ENCODE data around the gene CPB1. TPM values are rescaled to one million over a fixed set of nuclear protein-coding genes. Genes with fewer than 3 reads are reported as not detected.

Gene CPB1
- total and polyA plus RNA-seq, 10 of the 15 experiments (the other 5 are each of a cell fraction or from before 2014, with no cell fraction given) = 4.8 TPM; not detected in 9

DNA sequence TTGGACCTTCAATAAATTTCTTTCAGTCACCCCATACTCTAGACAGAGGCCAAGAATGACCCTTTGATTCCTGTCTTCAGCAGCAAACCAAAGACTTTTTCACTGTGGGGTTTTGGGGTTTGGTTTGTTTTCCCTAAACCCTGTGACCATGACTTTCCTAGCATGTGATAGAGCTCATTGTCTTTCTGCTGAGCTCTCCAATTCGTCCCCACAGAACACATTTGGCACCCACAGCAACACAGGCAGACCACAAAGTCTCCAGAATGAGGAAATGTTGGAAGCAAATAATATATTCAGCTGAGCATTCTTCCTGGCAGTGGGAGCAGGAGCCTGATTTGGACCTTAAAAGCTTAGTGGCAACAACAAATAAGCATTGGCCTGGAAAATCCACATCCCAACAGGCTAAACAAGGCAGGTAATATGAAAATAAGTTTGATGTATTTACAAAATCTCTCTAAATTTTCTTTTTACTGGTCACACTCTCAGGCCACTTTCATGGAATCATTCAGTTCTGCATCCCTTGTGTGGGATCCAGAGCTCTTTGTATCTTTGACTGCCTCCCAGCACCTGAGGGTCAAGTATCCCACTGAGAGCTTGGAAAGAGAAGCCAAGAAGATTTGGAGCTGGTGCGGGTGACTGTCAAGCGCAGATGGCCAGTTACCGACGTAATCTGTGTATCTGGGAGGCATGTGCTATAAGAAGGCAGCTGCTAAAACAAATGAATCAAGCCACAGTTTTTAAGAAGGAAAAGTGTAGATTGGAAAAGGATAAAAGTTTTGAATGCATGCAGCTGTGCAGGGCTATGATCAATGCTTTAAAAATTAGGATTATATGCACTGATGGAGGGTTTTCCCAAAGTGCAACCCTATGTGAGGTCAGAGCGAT is 36.5 kb upstream of the CPB1 start:
- no peaks in the 10 kb centered on the region for H3K9me3 ChIP-seq (replicated peaks; ENCODE audit: control insufficient read depth, insufficient read depth, low read length)
- H3K4me1 ChIP-seq (ENCODE audit: control insufficient read depth, insufficient read depth, low read length) = no peaks in the 10 kb centered on the region
- FAIRE-seq = no peak
- ChIA-PET RAD21 (ENCODE audit: unreplicated experiment) (no interaction called here), SMC1A (ENCODE audit: uncharacterized antibody, unreplicated experiment) (no interaction called here), CTCF (no interaction called here), POLR2A (no interaction called here)
- no peak overlapping the region for H3K27ac ChIP-seq (ENCODE audit: control insufficient read depth, insufficient read depth)
- H4K20me1 ChIP-seq (ENCODE audit: control insufficient read depth, insufficient read depth) = no peaks in the 10 kb centered on the region
- DNase-seq (ENCODE audit: low read depth, low spot score) = no peak
- no peak overlapping the region for H2AFZ ChIP-seq (ENCODE audit: control insufficient read depth, low read depth, low read length)
- no peaks in the 10 kb centered on the region for H3K36me3 ChIP-seq (ENCODE audit: control insufficient read depth in 2 of 2, insufficient read depth in 2 of 2, low read length in 1 of 2)
- no peaks in the 10 kb centered on the region for H3K27me3 ChIP-seq (replicated peaks in 1 of 2; ENCODE audit: control insufficient read depth in 2 of 2, insufficient read depth in 2 of 2, low read length in 1 of 2)
- no peak overlapping the region for H3K4me2 ChIP-seq (ENCODE audit: control insufficient read depth, insufficient read depth)
- no TSS peak for BruUV-seq (replicated peaks)
- no peak overlapping the region for H3K9ac ChIP-seq (ENCODE audit: control insufficient read depth, insufficient read depth, low read length)
- 63% methylated on average over 6 of the region's 6 CpGs for WGBS (ENCODE audit: insufficient coverage, insufficient replicate concordance, low lambda C conversion rate, missing lambda C conversion rate)
- no peak overlapping the region for H3K4me3 ChIP-seq
- TF ChIP-seq NRF1 (conservative IDR thresholded peaks at IDR 0.05; ENCODE audit: low read depth, low read length) = no peak
- in situ Hi-C loops (cut with MboI) (no loop called here), intact Hi-C loops (cut with micrococcal nuclease; ENCODE audit: unreplicated experiment) (no loop called here)
- no peak for ATAC-seq
- H3K79me2 ChIP-seq (ENCODE audit: control insufficient read depth, insufficient read depth, low read length) = no peaks in the 10 kb centered on the region

DNA sequence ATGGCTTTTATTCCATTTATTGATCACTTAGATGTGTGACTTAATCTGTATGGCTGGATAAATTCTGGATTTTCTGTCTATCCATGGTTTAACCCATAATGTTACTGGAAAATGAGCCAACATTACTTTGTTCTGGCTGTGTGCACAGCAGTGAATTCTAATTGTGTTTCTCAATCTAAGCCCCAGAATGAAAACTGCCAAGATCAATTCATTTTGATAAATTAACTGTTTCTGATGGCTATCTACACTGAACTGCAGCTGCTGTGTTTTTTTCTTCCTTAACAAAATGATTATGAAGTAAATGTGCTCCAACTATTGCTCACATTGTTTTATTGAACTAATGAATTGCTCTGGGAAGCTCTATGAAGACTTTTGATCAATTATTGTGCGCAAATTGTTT is 35.7 kb upstream of the CPB1 start:
- in situ Hi-C loops (cut with MboI) = no loop called here
- Histone ChIP-seq H3K27ac (ENCODE audit: control insufficient read depth, insufficient read depth) (no peak overlapping the region), H3K36me3 (ENCODE audit: control insufficient read depth in 2 of 2, insufficient read depth in 2 of 2, low read length in 1 of 2) (no peaks in the 10 kb centered on the region), H3K4me2 (ENCODE audit: control insufficient read depth, insufficient read depth) (no peak overlapping the region), H3K4me1 (ENCODE audit: control insufficient read depth, insufficient read depth, low read length) (no peaks in the 10 kb centered on the region), H4K20me1 (ENCODE audit: control insufficient read depth, insufficient read depth) (no peaks in the 10 kb centered on the region), H3K79me2 (ENCODE audit: control insufficient read depth, insufficient read depth, low read length) (no peaks in the 10 kb centered on the region), H3K9ac (ENCODE audit: control insufficient read depth, insufficient read depth, low read length) (no peak overlapping the region), H3K9me3 (replicated peaks; ENCODE audit: control insufficient read depth, insufficient read depth, low read length) (no peaks in the 10 kb centered on the region), H3K4me3 (no peak overlapping the region), H2AFZ (ENCODE audit: control insufficient read depth, low read depth, low read length) (no peak overlapping the region), H3K27me3 (replicated peaks in 1 of 2; ENCODE audit: control insufficient read depth in 2 of 2, insufficient read depth in 2 of 2, low read length in 1 of 2) (no peaks in the 10 kb centered on the region)
- TF ChIP-seq, protein P1, sequence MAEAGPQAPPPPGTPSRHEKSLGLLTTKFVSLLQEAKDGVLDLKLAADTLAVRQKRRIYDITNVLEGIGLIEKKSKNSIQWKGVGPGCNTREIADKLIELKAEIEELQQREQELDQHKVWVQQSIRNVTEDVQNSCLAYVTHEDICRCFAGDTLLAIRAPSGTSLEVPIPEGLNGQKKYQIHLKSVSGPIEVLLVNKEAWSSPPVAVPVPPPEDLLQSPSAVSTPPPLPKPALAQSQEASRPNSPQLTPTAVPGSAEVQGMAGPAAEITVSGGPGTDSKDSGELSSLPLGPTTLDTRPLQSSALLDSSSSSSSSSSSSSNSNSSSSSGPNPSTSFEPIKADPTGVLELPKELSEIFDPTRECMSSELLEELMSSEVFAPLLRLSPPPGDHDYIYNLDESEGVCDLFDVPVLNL (IDR thresholded peaks at IDR 0.05; ENCODE audit: low read depth, low read length) = no peak
- no peak for TF ChIP-seq NR2C1 (IDR thresholded peaks at IDR 0.05)
- ChIA-PET RAD21 (ENCODE audit: unreplicated experiment) (no interaction called here), CTCF (no interaction called here), POLR2A (no interaction called here), SMC1A (ENCODE audit: uncharacterized antibody, unreplicated experiment) (no interaction called here)
- intact Hi-C loops (cut with micrococcal nuclease; ENCODE audit: unreplicated experiment) = no loop called here
- no TSS peak for BruUV-seq (replicated peaks)
- DNase-seq (ENCODE audit: low read depth, low spot score) = no peak
- no peak for ATAC-seq
- no peak for FAIRE-seq
- 45% methylated on average over 1 of the region's 1 CpG for WGBS (ENCODE audit: insufficient coverage, insufficient replicate concordance, low lambda C conversion rate, missing lambda C conversion rate)
